HL-60/S4 (cell line): ENCODE measurements around the gene GDF10.

ENCODE experiments used
- in situ Hi-C: fragments of 300-500 bp; cut with MboI; formaldehyde crosslinking; loops from 2 replicates; pipeline ENCODE4 v1.14.3; 2022; ENCODE audit warnings: low sequenced_read_pairs

Gene GDF10

DNA sequence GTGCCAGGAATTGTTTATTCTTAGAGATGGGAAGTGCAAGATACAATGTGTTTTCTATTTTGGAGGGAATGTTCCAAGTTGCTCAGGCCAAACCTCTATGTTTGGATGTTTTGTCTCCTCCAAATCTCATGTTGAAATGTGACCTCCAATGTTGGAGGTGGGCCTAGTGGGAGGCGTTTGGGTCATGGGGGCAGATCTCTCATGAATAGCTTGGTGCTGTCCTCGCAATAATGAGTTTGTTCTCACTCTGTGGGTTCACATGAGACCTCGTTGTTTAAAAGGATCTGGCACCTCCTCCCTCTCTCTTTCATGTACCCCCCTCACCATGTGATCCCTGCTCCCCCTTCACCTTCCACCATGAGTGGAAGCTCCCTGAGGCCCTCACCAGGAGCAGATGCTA, 8.3 kb upstream of the GDF10 start:
- in situ Hi-C loops = no loop called here

DNA sequence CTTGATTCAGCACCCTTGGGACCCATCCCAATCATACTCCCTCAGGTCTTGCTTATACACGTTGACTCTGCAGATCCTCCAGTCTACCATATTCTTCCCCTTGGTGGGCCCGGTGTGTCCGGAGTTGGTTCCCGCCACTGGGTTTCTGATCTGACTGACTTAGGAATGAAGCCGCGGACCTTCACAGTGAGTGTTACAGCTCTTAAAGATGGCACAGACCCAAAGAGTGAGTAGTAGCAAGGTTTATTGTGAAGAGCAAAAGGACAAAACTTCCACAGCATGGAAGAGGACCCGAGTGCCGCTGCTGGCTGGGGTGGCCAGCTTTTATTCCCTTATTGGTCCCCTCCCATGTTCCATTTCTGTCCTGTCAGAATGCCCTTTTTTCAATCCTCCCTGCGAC, 5.9 kb upstream of the GDF10 start:
- in situ Hi-C loops = no loop called here

DNA sequence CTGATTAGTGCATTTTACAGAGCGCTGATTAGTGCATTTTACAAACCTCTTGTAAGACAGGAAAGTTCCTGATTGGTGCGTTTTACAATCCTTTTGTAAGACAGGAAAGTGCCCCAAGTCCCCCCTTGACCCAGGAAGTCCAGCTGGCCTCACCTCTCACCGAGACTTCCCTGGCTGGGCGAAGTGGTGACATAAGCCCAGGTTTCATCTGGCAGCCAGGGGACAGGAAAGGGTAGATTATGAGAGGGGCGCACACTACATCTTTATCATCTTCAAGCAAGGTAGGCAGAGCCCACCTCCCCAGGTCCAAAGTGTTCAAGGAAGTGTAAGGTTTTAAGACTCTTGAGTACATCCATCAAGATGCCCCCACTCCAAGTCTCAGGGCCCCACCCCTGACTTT, 5.5 kb upstream of the GDF10 start:
- in situ Hi-C loops = no loop called here

DNA sequence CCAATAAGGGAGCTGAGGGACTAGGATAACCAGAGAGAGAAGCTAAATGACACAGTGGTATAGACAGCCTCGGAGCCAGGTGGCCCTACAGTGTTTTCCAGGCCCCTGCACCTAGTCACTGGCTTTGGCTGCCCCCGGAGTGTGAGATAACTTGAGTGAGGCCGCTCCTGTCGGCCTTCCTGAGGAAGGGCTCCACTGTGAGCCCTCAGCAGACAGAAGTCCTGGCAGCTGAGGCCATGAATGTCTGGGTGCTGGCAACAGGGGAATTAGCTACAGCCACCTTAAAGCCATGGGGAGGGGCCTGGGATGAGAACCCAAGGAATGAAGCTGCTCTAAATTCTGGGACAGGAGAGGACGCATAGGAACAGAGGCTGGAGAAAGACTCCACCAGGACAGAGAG, 4.6 kb upstream of the GDF10 start:
- in situ Hi-C loops = no loop called here

DNA sequence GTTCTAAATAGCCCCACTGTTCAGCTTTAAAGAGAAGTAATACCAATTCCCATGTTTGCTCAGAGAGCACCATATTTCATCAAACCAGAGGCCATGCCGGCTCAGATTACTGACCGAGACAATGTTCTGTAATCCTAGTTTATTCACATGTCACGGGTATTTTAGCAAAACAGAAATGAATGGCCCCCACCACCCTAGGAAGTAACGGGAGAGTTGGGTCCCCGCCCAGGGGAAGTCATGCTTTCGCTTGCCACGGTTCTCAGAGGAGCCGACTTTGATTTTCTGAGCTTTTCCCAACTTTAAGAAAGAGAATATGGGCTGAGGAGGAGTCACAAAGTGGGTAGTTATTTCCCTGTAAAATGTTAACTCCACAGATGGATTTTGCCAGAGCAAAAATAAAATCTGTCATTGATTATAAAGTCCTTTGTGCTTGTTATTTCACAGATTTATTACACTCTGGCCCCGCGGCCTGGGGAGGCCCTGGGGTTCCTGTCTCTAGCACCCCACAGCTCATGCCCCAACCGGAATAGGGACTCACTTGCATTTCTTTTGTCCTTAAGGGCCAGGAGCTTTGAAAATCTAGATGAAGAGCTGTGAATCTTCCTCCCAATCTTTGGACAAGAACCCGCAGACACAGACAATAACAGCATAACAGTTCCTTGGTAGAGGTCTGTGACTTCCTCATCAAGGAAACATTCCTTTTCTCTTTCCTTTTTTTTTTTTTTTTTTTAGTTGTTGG, 3.7 kb upstream of the GDF10 start:
- in situ Hi-C loops = no loop called here

DNA sequence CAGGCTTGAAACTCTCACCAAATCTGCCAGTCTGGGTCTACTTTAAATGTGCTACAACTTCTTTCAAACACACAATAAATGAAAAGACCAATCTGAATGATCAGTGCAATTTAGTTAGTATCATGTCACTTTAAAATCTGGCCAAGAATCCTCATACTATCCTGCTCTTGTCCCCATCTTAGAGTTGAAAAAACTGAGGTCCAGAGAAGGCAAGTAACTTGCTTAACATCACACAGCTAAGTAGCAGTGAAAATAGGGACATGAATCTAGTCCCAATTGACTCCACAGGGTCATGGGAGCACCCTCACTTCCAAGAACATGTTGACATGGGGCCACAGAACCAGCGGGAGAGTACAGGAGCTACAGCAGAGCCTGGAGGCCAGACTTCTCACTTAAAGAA, 3.1 kb upstream of the GDF10 start:
- in situ Hi-C loops = no loop called here

DNA sequence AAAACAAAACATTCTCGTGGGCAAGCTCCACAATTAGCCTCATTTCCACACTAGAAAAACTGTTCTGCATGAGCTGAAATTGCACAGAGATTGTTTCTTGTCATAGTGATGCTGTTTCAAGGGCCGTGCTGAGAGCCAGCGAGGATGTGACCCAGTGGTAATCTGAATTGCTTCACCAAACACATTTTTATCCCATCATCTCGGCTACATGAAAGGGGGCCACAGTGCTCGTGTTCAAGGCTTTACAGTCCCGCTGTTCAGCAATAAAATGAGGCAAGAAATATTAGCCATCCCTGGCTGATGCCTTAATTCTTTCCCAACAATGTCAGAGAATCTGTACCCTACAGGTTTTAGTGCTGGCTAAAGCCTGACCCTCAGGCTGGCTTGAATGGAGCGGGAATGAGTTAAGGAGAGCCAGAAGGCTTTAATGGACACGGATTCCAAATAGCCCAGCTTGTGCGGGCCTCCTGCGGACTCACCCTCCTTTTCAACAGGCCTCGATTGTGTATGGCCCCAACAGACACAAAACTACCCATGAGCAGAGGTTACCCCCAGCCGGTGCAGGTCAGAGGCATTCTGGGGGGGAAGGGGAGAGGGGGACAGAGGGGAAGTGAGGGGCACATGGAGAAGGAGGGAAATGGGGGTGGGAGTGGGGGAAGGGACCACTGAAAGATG, 2.0 kb upstream of the GDF10 start:
- in situ Hi-C loops = no loop called here

DNA sequence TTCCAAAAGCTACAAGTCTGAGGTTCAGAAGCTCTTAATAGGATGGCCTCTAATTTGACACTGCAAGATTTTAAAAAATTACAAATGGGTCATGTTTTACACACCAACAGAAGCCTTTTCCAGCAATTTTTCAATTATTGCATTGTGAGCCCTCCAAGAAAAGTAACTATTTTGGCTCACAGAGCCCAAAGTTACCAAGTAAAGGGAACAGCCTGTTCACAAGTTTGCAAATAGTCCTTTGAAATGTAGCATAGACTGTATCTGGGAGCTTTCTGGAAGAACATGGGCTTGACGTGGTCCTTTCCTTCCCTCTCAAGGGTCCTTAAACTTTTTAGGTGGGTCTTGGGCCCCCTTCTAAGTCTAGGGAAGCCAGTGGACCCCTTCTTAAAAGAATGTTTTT, 1.3 kb upstream of the GDF10 start:
- in situ Hi-C loops = no loop called here

DNA sequence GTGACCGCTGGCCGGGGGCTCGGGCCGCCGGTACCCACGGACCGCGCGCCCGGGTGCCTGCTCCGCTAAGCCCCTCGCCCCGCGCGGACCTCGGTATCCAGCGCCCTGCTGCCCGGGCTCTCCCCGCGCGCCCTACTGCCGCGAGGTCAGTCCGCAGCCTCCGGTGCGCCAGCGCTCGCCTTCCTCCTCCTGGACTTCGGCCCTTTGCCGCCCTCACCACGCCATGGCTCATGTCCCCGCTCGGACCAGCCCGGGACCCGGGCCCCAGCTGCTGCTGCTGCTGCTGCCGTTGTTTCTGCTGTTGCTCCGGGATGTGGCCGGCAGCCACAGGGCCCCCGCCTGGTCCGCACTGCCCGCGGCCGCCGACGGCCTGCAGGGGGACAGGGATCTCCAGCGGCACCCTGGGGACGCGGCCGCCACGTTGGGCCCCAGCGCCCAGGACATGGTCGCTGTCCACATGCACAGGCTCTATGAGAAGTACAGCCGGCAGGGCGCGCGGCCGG, 483 bp downstream of the GDF10 start:
- in situ Hi-C loops = no loop called here

DNA sequence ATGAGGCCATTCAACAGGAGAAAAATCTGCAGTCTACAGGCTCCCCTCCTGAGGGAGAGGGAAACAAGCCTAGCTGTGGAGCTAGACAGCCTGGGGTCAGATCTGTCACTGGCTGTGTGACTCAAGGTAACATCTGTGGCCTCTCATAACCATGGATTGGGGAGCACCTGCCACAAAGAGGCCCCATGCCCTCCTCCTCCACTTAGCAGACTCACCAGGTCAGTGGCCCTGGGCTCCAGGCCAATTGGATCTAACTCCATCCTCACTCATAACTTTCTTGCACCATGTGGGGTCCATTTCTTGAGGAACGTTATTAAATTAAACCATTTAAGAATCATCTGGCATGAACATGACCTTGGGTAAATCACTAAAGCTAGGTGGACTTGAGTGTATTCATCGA, 1.8 kb downstream of the GDF10 start:
- in situ Hi-C loops = no loop called here

DNA sequence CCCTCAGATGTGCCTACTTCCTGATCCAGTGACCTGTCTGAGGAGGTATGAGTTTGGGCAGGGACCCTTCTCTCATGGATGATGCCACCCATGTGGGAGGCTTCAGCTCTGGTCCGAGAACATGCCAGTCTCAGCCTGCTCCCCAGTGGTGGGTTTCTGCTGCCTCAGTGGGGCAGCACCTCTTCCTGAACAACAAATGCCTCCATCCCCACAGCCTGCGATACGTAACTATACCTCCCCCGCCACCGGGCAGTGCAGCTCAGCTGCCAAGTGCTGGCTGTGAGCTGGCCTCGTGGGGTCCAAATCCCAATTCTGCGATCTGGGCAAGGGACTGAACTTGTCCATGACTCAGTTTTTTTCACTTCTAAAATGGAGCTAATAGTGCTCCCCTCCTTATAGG, 3.1 kb downstream of the GDF10 start:
- in situ Hi-C loops = no loop called here

DNA sequence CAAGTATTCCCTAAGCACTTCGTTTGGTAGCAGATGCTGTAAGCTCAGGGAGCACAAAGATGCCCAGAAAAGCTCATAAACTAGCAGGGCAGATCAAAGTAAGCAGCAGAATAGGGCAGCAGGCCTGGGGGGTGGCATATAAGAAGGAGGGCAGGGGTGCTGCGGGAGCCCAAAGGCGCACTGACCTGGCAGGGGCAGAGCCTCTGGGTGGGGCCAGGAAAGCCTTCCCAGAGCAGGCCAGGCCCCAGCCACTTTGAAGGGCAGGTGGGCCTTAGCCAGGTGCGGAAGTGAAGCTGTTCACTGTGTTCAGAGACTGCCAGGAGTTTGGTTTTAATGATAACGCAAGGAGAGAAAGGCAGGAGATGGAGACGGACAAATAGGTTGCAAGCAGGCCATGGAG, 3.9 kb downstream of the GDF10 start:
- in situ Hi-C loops = no loop called here

DNA sequence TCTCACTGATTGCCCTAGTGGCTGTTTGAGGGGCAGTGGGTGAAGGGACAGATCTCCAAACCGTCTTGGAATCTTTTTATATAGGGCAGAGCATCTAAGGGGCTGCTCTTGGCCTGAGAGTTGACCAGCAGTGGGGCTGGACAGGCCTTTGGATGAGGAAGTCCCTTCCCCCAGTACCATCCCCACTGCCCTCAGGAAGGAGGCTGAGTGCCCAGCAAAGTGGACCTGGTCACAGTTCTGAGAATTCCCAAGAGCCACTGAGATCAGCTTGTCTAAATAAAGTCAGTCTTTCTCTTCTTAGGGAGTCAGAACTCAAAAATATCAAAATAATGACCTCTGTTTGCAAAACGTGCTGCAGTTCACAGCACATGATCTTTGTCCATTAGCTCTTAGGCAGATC, 5.6 kb downstream of the GDF10 start:
- in situ Hi-C loops = no loop called here

DNA sequence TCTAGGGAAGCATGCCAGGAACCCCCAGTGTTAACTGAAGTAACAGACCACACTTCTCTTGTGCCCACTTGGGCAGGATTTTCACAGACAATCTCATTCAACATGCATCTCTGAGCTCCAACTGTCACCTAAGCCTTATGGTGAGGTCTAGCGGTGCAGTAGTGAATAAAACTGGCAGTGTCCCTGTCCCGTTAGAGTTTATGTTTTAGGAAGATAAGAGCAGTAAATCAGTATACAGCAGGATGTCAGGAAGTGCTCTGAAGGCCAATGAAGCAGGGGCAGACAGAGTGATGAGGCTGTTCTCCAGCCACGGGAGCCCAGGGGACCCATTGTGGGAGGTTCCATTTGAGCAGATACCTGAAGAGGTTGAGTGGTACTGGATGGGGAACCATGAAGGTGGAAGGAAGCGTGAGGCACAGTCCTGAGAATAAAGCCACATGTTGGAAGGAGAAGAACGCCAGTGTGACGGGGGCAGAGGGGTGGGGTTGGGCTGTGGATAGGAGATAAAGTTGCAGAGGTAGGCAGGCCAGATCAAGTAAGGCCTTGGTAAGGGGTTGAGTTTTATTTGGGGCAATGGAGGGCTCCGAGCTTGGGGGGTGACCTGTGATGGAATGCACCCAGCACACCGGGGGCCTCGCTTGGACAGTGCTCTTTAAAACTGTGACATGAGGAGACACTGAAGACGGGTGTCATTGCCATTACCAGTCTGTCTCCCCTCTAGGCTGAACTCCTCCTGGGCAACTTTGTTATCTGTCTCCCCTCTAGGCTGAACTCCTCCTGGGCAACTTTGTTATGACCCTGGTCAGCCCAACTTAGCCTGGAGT, 6.6 kb downstream of the GDF10 start:
- in situ Hi-C loops = no loop called here

DNA sequence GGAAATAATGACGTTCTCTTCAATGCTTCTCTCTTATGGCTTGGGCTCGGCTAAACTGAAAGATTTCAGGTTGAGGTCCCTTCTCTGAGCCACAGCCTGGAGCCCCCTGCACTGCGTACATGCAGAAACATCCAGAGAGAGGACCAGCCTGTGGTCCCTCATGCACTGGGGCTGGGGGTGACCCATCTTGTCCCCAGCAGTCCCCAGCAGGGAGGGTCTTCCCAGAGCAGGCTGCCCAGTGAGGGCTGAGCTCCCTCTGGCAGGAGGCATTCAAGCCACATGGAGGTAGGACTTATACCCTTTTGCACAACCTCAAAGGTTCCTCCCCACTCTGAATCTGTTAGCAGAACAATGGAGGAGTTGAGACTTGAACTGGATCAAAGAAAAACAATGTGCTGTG, 7.4 kb downstream of the GDF10 start:
- in situ Hi-C loops = no loop called here

DNA sequence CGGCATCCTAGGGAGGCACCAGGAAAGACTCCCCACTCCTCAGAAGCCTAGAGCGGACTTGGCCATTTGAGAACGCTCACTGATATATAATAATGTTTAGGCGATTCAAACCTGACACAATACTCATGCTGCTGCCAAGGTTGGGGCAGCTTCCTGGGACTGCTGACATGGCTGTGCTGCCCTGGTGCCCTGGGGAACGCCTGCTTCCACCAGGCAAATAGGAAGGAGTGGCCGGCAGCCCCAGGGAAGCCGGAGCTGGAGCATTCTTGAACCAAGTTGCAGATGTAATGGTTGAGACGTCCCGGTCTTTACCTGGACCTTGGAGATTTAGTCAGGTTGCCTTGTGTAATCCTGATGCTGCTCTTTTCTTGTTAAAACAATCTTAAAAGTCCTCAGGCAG, 8.8 kb downstream of the GDF10 start:
- in situ Hi-C loops = no loop called here

DNA sequence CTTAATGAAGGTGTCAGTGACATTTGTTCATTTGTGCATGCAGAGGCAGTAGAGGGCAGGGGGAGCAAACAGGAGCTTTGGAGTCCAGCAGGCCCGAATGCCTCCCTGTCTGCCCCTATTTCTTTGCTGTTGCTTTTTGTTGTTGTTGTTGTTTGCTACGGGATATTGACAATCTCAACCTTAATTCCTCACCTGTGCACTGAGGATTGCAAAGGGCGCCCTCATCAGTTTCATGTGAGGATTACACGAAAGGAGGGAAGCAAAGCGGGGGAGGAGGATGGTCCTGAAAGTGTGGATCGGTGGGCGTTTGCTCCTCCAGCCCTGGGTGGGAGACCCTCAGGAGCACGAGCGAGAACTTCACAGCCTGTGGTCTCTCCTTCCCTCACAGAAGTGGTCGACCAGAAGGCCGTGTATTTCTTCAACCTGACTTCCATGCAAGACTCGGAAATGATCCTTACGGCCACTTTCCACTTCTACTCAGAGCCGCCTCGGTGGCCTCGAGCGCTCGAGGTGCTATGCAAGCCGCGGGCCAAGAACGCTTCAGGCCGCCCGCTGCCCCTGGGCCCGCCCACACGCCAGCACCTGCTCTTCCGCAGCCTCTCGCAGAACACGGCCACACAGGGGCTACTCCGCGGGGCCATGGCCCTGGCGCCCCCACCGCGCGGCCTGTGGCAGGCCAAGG, 9.6 kb downstream of the GDF10 start:
- in situ Hi-C loops = loop anchor here (5.0 kb wide), 1 partner anchor 257 kb away; no protein-coding TSS in a partner anchor

DNA sequence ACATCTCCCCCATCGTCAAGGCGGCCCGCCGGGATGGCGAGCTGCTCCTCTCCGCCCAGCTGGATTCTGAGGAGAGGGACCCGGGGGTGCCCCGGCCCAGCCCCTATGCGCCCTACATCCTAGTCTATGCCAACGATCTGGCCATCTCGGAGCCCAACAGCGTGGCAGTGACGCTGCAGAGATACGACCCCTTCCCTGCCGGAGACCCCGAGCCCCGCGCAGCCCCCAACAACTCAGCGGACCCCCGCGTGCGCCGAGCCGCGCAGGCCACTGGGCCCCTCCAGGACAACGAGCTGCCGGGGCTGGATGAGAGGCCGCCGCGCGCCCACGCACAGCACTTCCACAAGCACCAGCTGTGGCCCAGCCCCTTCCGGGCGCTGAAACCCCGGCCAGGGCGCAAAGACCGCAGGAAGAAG, 10.1 kb downstream of the GDF10 start:
- in situ Hi-C loops = loop anchor here (5.0 kb wide), 1 partner anchor 258 kb away; no protein-coding TSS in a partner anchor

DNA sequence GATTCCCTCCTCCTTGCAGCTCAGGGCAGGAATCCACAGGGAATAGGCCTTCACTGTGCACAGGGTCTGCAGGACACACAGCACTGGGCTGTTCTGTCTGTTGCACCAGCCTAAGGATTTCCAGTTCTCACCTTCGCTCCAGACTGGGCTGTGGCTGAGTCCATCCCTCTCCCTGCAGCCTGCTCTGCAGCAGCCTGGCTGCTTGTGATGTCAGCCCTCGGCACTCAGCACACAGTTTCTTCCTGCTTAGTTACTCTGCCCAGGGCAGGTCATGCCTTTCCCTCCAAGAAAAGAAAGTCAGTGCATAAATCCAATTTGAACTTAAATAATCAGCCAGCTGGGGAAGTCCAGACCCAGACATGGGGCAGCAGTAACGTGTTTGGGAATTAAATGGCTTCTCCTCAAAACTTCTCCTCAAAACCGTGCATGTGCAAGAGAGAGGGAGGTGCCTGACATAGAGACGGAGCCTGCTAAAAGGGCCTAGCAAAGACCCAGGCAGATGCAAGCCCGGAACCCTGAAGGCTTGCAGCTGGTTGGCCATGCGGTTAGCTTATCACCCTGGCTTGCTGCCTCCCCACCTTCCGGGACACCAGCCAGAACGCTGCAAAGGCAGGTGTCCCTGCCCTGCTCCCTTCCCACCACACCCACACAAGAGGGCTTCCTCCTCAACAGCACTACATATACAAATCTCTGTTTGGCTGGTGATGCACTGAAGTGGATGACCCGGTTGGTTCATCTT, 11.4 kb downstream of the GDF10 start:
- in situ Hi-C loops = loop anchor here (5.0 kb wide), 1 partner anchor 259 kb away; no protein-coding TSS in a partner anchor
